Smooth muscle cell (in vitro differentiated cells): Measurements from ENCODE around the gene A1CF. TPM values are rescaled to one million over a fixed set of nuclear protein-coding genes. Genes with fewer than 3 reads are reported as not detected.

Source experiments
- DNase-seq: peaks from one replicate; lab custom pipeline; 2025; ENCODE audit not compliant: unreplicated experiment; lab: John Stamatoyannopoulos, UW
- H2AFZ ChIP-seq: fragments of 200-600 bp; sonication (generic); 2 replicates; pipeline ENCODE4 v1.6.0; 2016; ENCODE audit warnings: antibody characterized with exemption, low read depth, mild to moderate bottlenecking
- H3F3A ChIP-seq: fragments of 200-600 bp; sonication (generic); 2 replicates; pipeline ENCODE4 v1.6.0; 2017; ENCODE audit warnings: antibody characterized with exemption, low read depth
- H3K27ac ChIP-seq: fragments of 200-600 bp; sonication (generic); 2 replicates; pipeline ENCODE4 v1.5.1; 2016; ENCODE audit warnings: low read depth, mild to moderate bottlenecking
- H3K27me3 ChIP-seq: fragments of 200-600 bp; sonication (generic); 2 replicates; pipeline ENCODE4 v1.6.1; 2016; ENCODE audit warnings: low read depth, mild to moderate bottlenecking
- H3K36me3 ChIP-seq: fragments of 200-600 bp; sonication (generic); 2 replicates; pipeline ENCODE4 v1.5.1; 2016; ENCODE audit warnings: low read depth
- H3K4me1 ChIP-seq: fragments of 200-600 bp; sonication (generic); 2 replicates; pipeline ENCODE4 v1.5.1; 2016; ENCODE audit warnings: low read depth
- H3K4me2 ChIP-seq: fragments of 200-600 bp; sonication (generic); 2 replicates; pipeline ENCODE4 v1.6.0; 2016; ENCODE audit warnings: mild to moderate bottlenecking
- H3K4me3 ChIP-seq: fragments of 200-600 bp; sonication (generic); 2 replicates; pipeline ENCODE4 v1.5.1; 2016; ENCODE audit warnings: mild to moderate bottlenecking
- H3K79me2 ChIP-seq: fragments of 200-600 bp; sonication (generic); 2 replicates; pipeline ENCODE4 v1.6.0; 2016; ENCODE audit warnings: low read depth, mild to moderate bottlenecking
- H3K9ac ChIP-seq: fragments of 200-600 bp; sonication (generic); 2 replicates; pipeline ENCODE4 v1.6.0; 2016; ENCODE audit warnings: low read depth
- H3K9me3 ChIP-seq: fragments of 200-600 bp; sonication (generic); replicated peaks from 2 replicates; pipeline ENCODE4 v1.5.1; 2016; ENCODE audit warnings: low read depth
- H4K20me1 ChIP-seq: fragments of 200-600 bp; sonication (generic); 2 replicates; pipeline ENCODE4 v1.6.0; 2016; ENCODE audit warnings: low read depth
- CTCF ChIP-seq: fragments of 200-600 bp; sonication (generic); IDR thresholded peaks from 2 replicates; pipeline ENCODE4 v1.5.1; 2017; ENCODE audit warnings: borderline replicate concordance, mild to moderate bottlenecking, antibody characterized with exemption; ENCODE audit not compliant: insufficient read depth, poor library complexity, severe bottlenecking
- WGBS: methylation state at CpG from one replicate; pipeline ENCODE4 v1.1.7; 2016; ENCODE audit warnings: low lambda C conversion rate; 5-methylcytosine and 5-hydroxymethylcytosine counted together
- polyA plus RNA-seq: library from polyadenylated mRNA; unstranded; fragments of >200 nt; fragmentation: Nextera tagmentation; extraction: Ambion mirVana; gene quantifications from 2 replicates; pipeline ENCODE4 v1.2.1, GENCODE V29; 2016
- total RNA-seq: library from RNA; depleted of rRNA; stranded (reverse); fragments of >200 nt; gene quantifications from 2 replicates; pipeline ENCODE4 v1.2.3, GENCODE V29; 2014

A1CF gene
- total and polyA plus RNA-seq, 2 experiments from 2014 or later: not detected

- Histone ChIP-seq H3K9me3 (no peaks in the 10 kb centered on the region), H3K36me3 (no peaks in the 10 kb centered on the region), H4K20me1 (no peaks in the 10 kb centered on the region), H3K4me3 (no peak overlapping the region), H2AFZ (no peak overlapping the region), H3K27me3 (no peaks in the 10 kb centered on the region), H3K27ac (no peak overlapping the region), H3K79me2 (no peaks in the 10 kb centered on the region), H3K4me1 (no peaks in the 10 kb centered on the region), H3K9ac (no peak overlapping the region), H3K4me2 (no peak overlapping the region), H3F3A (no peaks in the 10 kb centered on the region)
- no peak for TF ChIP-seq CTCF
- DNase-seq: no peak
- 76% methylated on average over 3 of the region's 3 CpGs for WGBS
Observed at GRCh38 chr10:50832171-50832751, 53.2 kb downstream of the A1CF start.

GRCh38 chr10:50830066-50830465 lies 55.4 kb downstream of the A1CF start:
- 96% methylated on average over 1 of the region's 1 CpG for WGBS
- no peaks in the 10 kb centered on the region for H3K9me3 ChIP-seq

GRCh38 chr10:50824782-50825181 lies 60.6 kb downstream of the A1CF start:
- 80% methylated on average over 1 of the region's 1 CpG for WGBS

More at GRCh38 chr10:50830066-50830465, 55.4 kb downstream of the A1CF start:
- Histone ChIP-seq H4K20me1 (no peaks in the 10 kb centered on the region), H3K79me2 (no peaks in the 10 kb centered on the region), H3K4me3 (no peak overlapping the region), H2AFZ (no peak overlapping the region), H3K4me1 (no peaks in the 10 kb centered on the region), H3K27ac (no peak overlapping the region), H3K36me3 (no peaks in the 10 kb centered on the region), H3K9ac (no peak overlapping the region), H3K27me3 (no peaks in the 10 kb centered on the region), H3F3A (no peaks in the 10 kb centered on the region), H3K4me2 (no peak overlapping the region)
- DNase-seq: no peak
- no peak for TF ChIP-seq CTCF

More at GRCh38 chr10:50824782-50825181, 60.6 kb downstream of the A1CF start:
- Histone ChIP-seq H3K27me3 (no peaks in the 10 kb centered on the region), H3K79me2 (no peaks in the 10 kb centered on the region), H4K20me1 (no peaks in the 10 kb centered on the region), H3F3A (no peaks in the 10 kb centered on the region), H3K4me2 (no peak overlapping the region), H3K9me3 (no peaks in the 10 kb centered on the region), H3K36me3 (no peaks in the 10 kb centered on the region), H3K4me3 (no peak overlapping the region), H3K4me1 (no peaks in the 10 kb centered on the region), H2AFZ (no peak overlapping the region), H3K9ac (no peak overlapping the region), H3K27ac (no peak overlapping the region)
- no peak for DNase-seq
- TF ChIP-seq CTCF: no peak
